Motor neuron (in vitro differentiated cells): ENCODE measurements around the gene ELP2. TPM values are rescaled to one million over a fixed set of nuclear protein-coding genes. Genes with fewer than 3 reads are reported as not detected.
A peak's percentile ranks its signal among the peaks of the same experiment; 100 is the strongest.
"Not testable (repeated sequence)": the region's sequence is repeated elsewhere in the genome, so short reads cannot be mapped to it uniquely, and the experiment has no call there.

Experiments
- ATAC-seq, 8 experiments: fragments of 200-7000 bp; cut with Tn5 transposase; replicated peaks in 6 of 8; 2 replicates each; pipeline ENCODE4 v1.8.0; 2021; ENCODE audit warnings: mild to moderate bottlenecking in 8 of 8, moderate library complexity in 8 of 8
- H3K27ac ChIP-seq, 2 donors: fragments of 250-450 bp; sonication (Bioruptor Pico); 2 replicates each; pipeline ENCODE4 v1.9.0; 2021; ENCODE audit warnings: antibody characterized with exemption in 2 of 2, mild to moderate bottlenecking in 2 of 2, moderate library complexity in 1 of 2
- H3K4me1 ChIP-seq, 2 donors: fragments of 250-450 bp; sonication (Bioruptor Pico); replicated peaks in 1 of 2; 2 replicates each; pipeline ENCODE4 v1.6.1; 2021; ENCODE audit warnings: antibody characterized with exemption in 2 of 2, mild to moderate bottlenecking in 2 of 2, moderate library complexity in 1 of 2
- H3K4me3 ChIP-seq, 5 donors: fragments of 250-450 bp; sonication (Bioruptor Pico); 2 replicates each; pipeline ENCODE4 v1.9.0; 2021; ENCODE audit warnings: antibody characterized with exemption in 5 of 5, mild to moderate bottlenecking in 5 of 5, moderate library complexity in 4 of 5
- WGBS, 10 experiments: fragments of 450-650 bp; shearing (Covaris generic); methylation state at CpG; one replicate each; pipeline ENCODE4 v1.0.0; 2022; 5-methylcytosine and 5-hydroxymethylcytosine counted together
- in situ Hi-C, 9 experiments: fragments of 400-800 bp; cut with MboI; loops; one replicate each; pipeline ENCODE4 v1.15.0; 2021; ENCODE audit warnings: low sequenced_read_pairs in 9 of 9, low pct_unique_long_range_greater_than_20kb in 2 of 9; ENCODE audit not compliant: unreplicated experiment in 9 of 9
- total RNA-seq, 8 experiments: library from RNA; unstranded; fragments of 300-600 nt; gene quantifications; 2 replicates each; pipeline versions ENCODE4 v1.2.3 to v1.2.4, GENCODE V29; 2022

Gene ELP2
- total RNA-seq, 8 experiments from 2014 or later, result 47.7 to 80.1 (median 66.3) TPM

DNA sequence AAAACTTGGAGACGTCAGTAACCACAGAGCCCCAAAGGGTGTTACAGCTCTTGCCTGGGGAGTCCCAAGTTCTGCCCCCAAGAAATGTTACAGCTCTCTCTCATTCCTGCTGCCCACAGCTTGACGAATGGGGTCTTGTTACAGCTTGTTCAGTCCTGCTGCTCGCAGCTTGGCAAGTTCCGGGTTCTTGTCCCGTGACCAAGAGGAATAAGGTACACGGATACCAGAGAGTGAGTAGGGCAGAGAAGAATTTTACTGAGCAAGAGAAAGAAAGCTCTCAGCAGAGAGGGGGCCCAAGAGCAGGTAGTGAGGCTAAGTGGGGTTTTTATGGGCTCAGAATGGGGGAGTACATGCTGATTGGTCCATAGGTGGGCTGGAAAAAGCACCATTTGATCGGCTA, 27.8 kb upstream of the ELP2 start:
- 74 to 100% (median 92%) methylated on average over 1 to 5 of the region's 7 CpGs; no CpG with 5 or more reads in 4 of the 10 experiments for WGBS, 10 experiments
- Histone ChIP-seq H3K27ac (no peak overlapping the region), H3K4me3 (no peak overlapping the region), H3K4me1 (no peaks in the 10 kb centered on the region)
- in situ Hi-C loops, result no loop called here
- no peak for ATAC-seq

DNA sequence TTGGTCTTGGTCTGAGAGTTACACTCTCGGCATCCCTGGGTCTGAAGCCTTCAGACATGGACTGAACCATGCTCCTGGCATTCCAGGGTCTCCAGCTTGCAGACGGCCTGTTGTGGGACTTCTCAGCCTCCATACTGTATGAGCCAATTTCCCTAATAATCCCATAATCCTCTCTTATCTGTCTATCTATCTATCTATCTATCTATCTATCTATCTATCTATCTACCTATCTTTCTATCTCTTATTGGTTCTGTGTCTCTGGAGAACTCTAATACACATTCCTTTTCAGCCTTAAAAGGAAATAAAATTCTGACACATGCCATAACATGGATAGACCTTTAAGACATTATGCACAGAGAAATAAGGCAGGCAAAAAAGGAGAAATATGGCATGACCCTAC, 24.9 kb upstream of the ELP2 start:
- Histone ChIP-seq H3K4me3 (no peak overlapping the region), H3K4me1 (no peaks in the 10 kb centered on the region), H3K27ac (no peak overlapping the region)
- WGBS, 10 experiments, result 60 to 100% (median 83%) methylated on average over 1 to 2 of the region's 2 CpGs; no CpG with 5 or more reads in 4 of the 10 experiments
- in situ Hi-C loops, result no loop called here
- no peak for ATAC-seq

DNA sequence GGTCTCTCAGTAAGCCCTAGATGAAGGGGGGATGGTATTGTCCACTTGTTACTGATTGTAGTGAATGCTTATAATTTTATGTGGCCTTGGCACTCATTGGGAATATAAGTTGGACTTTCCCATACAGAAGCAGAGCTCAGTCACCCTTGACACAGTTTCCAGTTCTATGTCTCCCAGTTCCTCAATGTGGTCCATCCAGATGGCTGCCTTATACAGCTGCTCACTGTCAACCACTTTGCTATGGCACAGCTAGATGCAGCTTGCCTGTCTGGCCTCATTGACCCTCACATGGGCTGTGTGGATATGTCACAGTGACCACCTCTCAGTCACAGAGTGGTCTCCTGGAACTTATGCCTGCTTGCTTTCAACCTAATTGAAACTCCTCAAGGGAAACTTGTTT, 22.2 kb upstream of the ELP2 start:
- in situ Hi-C loops, result no loop called here

DNA sequence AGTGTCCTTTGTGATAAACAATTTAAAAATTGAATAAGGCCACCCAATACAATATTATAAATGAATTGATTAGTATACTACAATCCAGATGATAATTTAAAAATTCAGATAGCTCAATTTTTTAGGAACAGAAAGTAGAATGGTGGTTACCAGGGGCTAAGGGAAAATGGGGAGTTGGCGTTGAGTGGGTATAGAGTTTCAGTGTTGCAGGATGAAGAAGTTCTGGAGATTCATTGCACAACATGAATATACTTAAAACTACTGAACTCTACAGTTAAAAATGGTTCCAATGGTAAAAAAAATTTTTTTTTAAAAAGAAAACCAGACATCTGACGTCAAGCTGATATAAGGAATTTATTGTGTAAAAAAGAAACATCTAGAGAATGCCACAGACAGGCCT, 21.5 kb upstream of the ELP2 start:
- WGBS, 10 experiments, result 0 to 100% (median 50%) methylated on average over 1 to 2 of the region's 2 CpGs; no CpG with 5 or more reads in 1 of the 10 experiments
- in situ Hi-C loops, result no loop called here
- ATAC-seq, result no peak
- no peak overlapping the region for H3K27ac ChIP-seq
- H3K4me1 ChIP-seq, result no peaks in the 10 kb centered on the region
- H3K4me3 ChIP-seq, result no peak overlapping the region

More for the DNA sequence above, 22.2 kb upstream of the ELP2 start:
- Histone ChIP-seq H3K27ac (no peak overlapping the region), H3K4me1 (no peaks in the 10 kb centered on the region), H3K4me3 (no peak overlapping the region)
- no peak for ATAC-seq

DNA sequence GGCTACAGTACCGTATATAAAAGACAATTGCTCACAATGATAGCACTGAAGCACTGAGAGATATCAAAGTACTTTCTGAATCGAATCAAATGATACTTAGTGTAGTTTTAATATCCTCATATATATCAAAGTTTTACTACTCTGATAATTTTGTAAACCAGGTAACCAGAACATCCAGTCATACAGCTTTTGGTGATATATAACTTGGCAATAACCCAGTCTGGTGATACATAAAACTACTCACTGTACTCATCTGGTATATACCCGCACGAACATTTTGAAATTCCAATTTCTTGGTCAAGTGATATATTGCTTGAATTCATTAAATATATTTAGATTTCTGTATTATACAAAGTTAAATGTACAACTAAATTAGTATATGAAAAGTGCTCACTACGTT, 21.1 kb upstream of the ELP2 start:
- H3K4me3 ChIP-seq, result no peak overlapping the region

DNA sequence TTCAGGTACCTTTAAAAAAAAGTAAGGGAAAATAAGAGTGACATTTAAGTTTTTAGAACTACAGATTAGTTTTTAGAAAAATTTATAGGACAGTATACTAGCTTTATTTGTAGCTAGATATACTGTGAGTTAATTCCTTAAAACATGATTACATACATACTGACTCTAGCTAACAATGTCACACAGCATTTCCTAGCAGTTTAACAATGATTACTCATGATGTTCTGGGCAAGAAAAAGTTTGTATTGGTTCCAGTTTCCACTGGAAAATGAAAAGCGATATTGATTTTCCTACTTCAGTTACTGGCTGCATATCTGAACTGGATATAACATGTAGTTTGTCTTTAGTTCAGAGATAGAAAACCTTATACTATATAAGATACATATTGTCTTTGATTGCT, 20.0 kb upstream of the ELP2 start:
- WGBS, 10 experiments, result 62 to 100% (median 100%) methylated on average over 1 of the region's 1 CpG; no CpG with 5 or more reads in 2 of the 10 experiments
- no peak for ATAC-seq
- in situ Hi-C loops, result no loop called here

More for the DNA sequence above, 21.1 kb upstream of the ELP2 start:
- WGBS, 10 experiments, result 80 to 100% (median 92%) methylated on average over 1 to 5 of the region's 5 CpGs
- in situ Hi-C loops, result no loop called here
- no peak overlapping the region for H3K27ac ChIP-seq
- no peak for ATAC-seq
- no peaks in the 10 kb centered on the region for H3K4me1 ChIP-seq

DNA sequence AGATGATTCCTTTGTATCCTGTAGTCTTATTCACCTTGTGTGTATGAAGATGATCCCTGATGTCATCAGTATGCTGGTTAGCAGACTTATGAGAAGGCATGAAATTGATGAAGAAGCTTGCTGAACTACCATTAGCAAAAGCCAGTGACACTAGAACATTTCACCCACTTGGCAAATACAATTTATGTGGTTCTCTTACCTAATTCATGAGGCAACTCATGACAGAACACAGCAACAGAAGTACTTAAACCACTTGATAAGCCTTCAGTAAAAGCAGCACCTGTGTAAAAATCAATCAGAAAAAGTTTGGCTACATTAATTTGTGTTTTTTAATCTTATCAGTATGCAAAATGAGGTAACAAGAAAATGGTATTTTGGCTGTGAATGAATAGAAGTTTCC, 17.4 kb upstream of the ELP2 start:
- H3K4me3 ChIP-seq, result no peak overlapping the region
- in situ Hi-C loops, result no loop called here
- no peak for ATAC-seq
- no peaks in the 10 kb centered on the region for H3K4me1 ChIP-seq
- H3K27ac ChIP-seq, result no peak overlapping the region

More for the DNA sequence above, 20.0 kb upstream of the ELP2 start:
- H3K27ac ChIP-seq, result no peak overlapping the region
- H3K4me1 ChIP-seq, result no peaks in the 10 kb centered on the region
- no peak overlapping the region for H3K4me3 ChIP-seq

DNA sequence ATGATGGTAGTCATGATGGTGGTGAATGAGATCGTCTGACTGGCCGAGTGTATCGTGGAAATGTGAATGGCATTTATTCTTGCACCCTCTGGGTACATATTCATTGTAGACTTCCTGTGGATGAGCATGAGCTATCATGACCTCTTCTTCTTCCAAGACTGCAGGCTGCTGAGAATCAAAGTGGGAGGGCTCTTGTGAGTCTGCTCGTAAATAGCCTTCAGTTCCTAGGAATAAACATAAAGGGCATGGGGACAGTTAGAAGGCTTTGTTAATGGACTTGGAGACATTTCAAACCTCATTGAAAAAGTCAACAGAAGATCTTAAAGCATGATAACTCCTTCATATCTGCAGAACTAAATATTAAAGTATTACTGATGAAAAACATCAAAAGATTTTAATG, 15.4 kb upstream of the ELP2 start:
- Histone ChIP-seq H3K4me1 (no peaks in the 10 kb centered on the region), H3K4me3 (no peak overlapping the region), H3K27ac (no peak overlapping the region)
- in situ Hi-C loops, result no loop called here
- no peak for ATAC-seq
- 20 to 100% (median 96%) methylated on average over 1 to 4 of the region's 4 CpGs; no CpG with 5 or more reads in 3 of the 10 experiments for WGBS, 10 experiments

DNA sequence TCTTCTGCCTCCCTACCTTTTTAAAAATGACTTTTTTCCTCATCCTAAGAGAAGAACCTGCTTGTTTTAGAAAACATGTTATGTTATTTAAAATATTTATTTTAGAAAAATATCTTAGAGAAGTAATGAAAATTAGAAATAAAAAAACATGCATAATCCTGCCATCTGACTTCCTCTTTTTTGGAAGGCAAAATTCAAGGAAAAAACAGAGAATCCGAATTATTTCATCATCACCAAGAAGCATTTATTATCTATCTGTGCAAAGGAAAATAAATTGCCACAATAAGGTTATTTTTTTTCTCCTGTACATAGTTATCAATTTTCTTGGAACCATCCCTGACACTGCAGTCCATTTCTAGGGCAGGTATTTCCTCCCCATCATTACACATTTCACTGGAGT, 15.0 kb upstream of the ELP2 start:
- ATAC-seq, result no peak
- 0 to 100% (median 79%) methylated on average over 1 of the region's 1 CpG; no CpG with 5 or more reads in 2 of the 10 experiments for WGBS, 10 experiments
- H3K27ac ChIP-seq, result no peak overlapping the region
- in situ Hi-C loops, result no loop called here
- H3K4me1 ChIP-seq, result no peaks in the 10 kb centered on the region
- H3K4me3 ChIP-seq, result no peak overlapping the region

DNA sequence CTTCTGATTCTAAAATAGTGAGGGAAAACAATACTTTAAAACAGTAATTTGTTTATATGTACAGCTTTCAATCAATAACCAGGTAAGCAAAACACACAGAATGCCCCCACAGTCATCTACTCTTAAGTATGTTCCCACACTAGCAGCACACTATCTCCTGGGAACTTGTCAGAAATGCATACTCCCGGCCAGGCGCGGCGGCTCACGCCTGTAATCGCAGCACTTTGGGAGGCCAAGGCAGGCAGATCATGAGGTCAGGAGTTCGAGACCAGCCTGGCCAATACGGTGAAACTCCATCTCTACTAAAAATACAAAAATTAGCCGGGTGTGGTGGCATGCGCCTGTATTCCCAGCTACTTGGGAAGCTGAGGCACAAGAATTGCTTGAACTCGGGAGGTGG, 12.9 kb upstream of the ELP2 start:
- in situ Hi-C loops, H3K4me1 ChIP-seq, H3K4me3 ChIP-seq, H3K27ac ChIP-seq, ATAC-seq: not testable (repeated sequence)
- WGBS, 10 experiments, result 80 to 95% (median 83%) methylated on average over 1 to 11 of the region's 11 CpGs; no CpG with 5 or more reads in 6 of the 10 experiments

DNA sequence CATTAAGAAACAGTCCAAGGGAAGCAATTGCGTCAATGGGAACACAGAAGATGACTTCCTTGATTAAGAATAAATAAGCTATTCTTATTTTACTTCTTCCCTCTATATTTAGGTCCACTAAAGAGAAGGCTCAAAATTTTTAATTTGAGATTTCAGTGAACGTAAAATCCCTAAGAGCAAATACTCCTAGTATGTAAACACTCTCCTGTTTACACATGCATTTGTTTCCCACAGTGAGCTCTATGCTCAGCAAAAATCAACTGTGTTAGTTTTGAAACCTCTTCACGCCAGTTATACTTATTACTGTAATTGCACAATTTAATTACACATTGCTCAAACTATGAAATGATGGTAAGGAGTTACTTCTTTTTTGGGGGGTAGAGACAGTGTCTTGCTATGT, 9.4 kb upstream of the ELP2 start:
- Histone ChIP-seq H3K4me3 (no peak overlapping the region), H3K4me1 (no peaks in the 10 kb centered on the region), H3K27ac (no peak overlapping the region)
- ATAC-seq, result no peak
- 83 to 100% (median 95%) methylated on average over 1 to 3 of the region's 3 CpGs for WGBS, 10 experiments
- in situ Hi-C loops, result no loop called here

DNA sequence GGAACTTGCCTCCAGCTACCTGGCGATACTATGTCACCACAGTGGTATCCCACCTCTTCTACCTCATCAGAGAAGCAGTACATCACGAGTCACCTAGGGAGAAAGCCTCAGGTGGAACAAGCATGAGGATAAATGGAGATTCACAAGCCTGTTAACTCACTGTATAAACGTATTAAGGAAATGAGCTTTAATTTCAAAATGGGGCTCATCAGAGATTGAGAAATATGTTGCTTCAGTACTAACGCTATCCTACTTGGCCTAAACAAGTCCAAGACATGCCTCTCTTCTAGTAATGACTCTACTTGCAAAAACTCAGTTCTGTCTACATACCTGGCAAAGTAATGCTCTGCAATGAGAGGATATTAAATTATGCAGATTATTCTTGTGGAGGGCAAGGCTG, 4.9 kb upstream of the ELP2 start:
- peaks cover 7 to 10% of the 10 kb centered on the region in 2 donors for H3K4me1 ChIP-seq
- no peak for ATAC-seq
- 75 to 100% (median 89%) methylated on average over 1 to 3 of the region's 4 CpGs; no CpG with 5 or more reads in 2 of the 10 experiments for WGBS, 10 experiments
- H3K27ac ChIP-seq, result no peak overlapping the region
- in situ Hi-C loops, result loop anchor here in 2 of 9 experiments (25.0 kb wide), 1 partner anchor 113 kb away; no protein-coding TSS in a partner anchor
- H3K4me3 ChIP-seq, result no peak overlapping the region

DNA sequence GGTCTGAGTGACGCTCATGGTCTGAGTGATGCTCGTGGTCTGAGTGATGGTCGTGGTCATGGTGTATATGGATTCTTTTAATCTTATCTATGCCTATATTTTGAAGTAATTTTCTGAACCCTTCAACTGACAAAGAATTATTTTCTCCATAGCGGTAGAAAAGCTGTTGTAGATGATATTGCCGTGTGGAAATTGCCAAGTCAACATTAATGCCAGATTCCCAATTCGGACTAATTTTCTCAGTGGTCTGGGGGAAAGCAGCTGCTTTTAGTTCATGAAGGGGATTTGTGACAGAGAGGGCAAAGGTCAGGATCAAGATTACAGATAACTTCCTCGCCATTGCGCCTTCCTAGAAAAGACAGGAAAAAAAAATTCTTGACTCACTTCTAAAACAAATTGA, 3.0 kb upstream of the ELP2 start:
- H3K4me1 ChIP-seq, result peaks cover 14 to 19% of the 10 kb centered on the region in 2 donors
- ATAC-seq, result no peak
- in situ Hi-C loops, result loop anchor here in 2 of 9 experiments (25.0 kb wide), 1 partner anchor 114 kb away; no protein-coding TSS in a partner anchor

DNA sequence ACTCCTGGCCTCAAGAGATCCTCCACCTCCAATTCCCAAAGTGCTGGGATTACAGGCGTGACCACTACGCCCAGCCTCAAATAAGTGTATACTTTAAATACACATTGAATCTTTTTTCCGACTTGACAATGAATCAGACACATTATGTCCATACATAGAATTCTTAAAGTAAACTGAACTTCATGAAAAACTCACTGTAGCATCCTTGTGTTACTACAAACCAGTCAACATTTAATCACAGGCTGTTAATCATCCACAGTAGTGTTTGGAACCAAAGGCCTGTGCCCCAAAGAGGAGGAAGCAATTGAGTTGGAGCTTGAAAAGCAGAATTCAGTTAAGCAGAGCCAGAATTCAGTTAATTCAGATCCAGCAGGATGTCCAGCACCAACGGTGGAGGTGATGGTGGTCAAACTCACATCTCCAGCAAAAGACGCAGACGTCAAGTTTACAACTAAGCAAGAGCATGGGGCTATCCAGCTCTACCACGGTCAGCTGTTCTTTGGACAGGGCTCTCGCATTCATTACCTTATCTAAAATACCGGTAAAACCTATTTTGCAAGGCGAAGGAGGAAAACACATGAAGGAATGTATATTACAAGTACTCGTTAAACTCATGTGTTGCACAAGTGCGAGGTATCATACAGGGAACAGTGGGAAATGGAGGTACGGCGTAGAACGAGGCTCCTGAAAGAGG, 1.7 kb upstream of the ELP2 start:
- H3K27ac ChIP-seq, result no peak overlapping the region
- ATAC-seq, result no peak
- in situ Hi-C loops, result loop anchor here in 2 of 9 experiments (25.0 kb wide), 1 partner anchor 116 kb away; no protein-coding TSS in a partner anchor
- WGBS, 10 experiments, result 13 to 96% (median 35%) methylated on average over 3 to 14 of the region's 15 CpGs
- peak overlapping the region; percentile 74 to 100 (median 83) for H3K4me3 ChIP-seq
- H3K4me1 ChIP-seq, result peaks cover 14 to 19% of the 10 kb centered on the region in 2 donors

More for the DNA sequence above, 3.0 kb upstream of the ELP2 start:
- Histone ChIP-seq H3K27ac (no peak overlapping the region), H3K4me3 (no peak overlapping the region)
- 77 to 98% (median 94%) methylated on average over 2 to 8 of the region's 8 CpGs for WGBS, 10 experiments
